Astrocyte of the spinal cord (primary cell): ENCODE data around the gene ZNF236.
A peak's percentile ranks its signal among the peaks of the same experiment; 100 is the strongest.

Experiments used
- DNase-seq: peaks from one replicate; pipeline ENCODE4 v3.0.0; 2011; ENCODE audit warnings: low read depth, low spot score
- H3K4me3 ChIP-seq: 2 replicates; pipeline ENCODE4 v1.5.1; 2011; ENCODE audit warnings: low read depth, mild to moderate bottlenecking, low read length, moderate library complexity
- CTCF ChIP-seq: IDR thresholded peaks from 2 replicates; pipeline ENCODE4 v1.5.1; 2012; ENCODE audit warnings: low read depth, mild to moderate bottlenecking, low read length, inconsistent platforms
- in situ Hi-C: cut with HindIII; loops from 2 replicates; pipeline ENCODE4 v1.10.0; 2017; ENCODE audit warnings: low sequenced_read_pairs

ZNF236 gene

DNA sequence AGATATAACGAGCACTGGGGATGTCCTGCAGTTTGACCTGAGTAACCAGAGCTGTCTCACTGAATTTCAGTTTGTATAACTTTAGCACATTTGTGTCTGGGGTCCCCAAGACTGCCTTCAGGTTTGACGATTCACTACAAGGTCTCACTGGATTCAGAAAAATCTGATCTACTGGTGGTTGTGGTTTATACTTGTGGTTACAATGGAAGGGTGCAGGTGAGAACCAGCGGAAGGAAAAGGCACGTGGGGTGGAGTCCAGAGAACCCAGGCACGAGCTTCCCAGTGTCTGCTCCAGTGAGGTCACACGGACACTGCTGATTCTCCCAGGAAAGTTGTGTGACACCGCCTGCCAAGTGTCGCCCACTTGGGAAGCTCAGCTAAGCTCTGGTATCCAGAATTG is 126.0 kb downstream of the ZNF236 start:
- DNase-seq: no peak

GRCh38 chr18:76951456-76952247 is 129.3 kb downstream of the ZNF236 start:
- no peak for TF ChIP-seq CTCF
- no peak for DNase-seq
- H3K4me3 ChIP-seq: no peak overlapping the region
- in situ Hi-C loops: no loop called here

More for the DNA sequence above, 126.0 kb downstream of the ZNF236 start:
- in situ Hi-C loops: no loop called here
- no peak for TF ChIP-seq CTCF
- H3K4me3 ChIP-seq: no peak overlapping the region

DNA sequence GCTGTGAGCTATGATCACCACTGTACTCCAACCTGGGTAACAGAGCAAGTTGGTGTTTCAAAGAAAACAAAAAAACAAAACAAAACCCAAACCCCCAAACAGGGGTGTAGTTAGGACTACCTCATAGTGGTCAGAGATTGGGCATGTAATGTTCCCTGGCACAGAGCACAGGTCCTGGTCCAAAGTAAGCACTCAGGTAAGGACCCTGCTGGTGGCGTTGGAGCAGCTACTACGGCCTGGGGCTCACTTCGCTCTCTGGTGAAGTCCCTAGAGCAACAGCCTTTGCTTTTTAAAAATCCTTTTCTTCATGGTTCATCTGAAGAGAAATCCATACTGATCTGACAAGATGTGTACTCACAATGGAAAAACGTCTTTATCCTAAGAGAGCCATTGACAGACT is 130.4 kb downstream of the ZNF236 start:
- in situ Hi-C loops: no loop called here
- DNase-seq: no peak
- no peak for TF ChIP-seq CTCF
- H3K4me3 ChIP-seq: no peak overlapping the region

- in situ Hi-C loops: no loop called here
- no peak for TF ChIP-seq CTCF
- H3K4me3 ChIP-seq: no peak overlapping the region
- peak; percentile 14 for DNase-seq
Measured at GRCh38 chr18:76953156-76953555, 130.8 kb downstream of the ZNF236 start.

DNA sequence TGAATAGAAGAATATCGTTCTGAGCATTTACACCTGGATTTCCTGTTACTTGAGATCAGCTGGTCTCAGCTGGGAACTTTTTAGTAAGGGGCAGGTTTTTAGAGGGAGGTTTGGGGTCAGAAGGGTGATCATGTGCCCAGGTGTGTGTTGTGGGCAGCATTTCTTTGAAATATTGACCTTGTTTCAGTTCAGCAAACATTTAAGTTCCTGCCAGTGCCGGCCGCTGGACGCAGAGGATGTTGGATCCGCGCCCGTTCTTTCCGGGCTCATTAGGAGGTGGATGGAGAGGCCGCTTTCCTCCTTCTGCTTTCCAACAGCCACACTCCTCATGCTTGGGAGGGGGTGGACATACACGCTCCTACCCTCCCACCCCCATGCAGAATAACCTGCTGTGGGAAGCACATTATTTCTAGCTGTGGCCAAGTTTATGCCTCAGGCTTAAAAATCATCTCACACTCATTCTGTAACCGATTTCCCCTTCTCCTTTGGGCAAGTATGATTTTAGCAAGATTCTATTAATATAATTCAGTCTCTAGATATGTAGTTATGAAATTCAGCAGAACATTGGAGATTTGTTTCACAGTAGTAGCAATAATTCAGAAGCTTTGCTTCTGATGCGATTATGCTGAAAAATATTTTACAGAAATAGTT is 131.4 kb downstream of the ZNF236 start:
- no peak for TF ChIP-seq CTCF
- in situ Hi-C loops: no loop called here
- DNase-seq: peak; percentile 67
- H3K4me3 ChIP-seq: no peak overlapping the region

GRCh38 chr18:76955524-76956170 is 133.3 kb downstream of the ZNF236 start:
- no peak for TF ChIP-seq CTCF

More at GRCh38 chr18:76955524-76956170, 133.3 kb downstream of the ZNF236 start:
- no peak overlapping the region for H3K4me3 ChIP-seq
- in situ Hi-C loops: no loop called here
- no peak for DNase-seq
